CD4-positive, alpha-beta T cell treated with Interleukin-2 at 100 ng/mL for 4 hours (primary cell): Measurements from ENCODE around the gene TCIRG1.

Experiments used
- DNase-seq: peaks from one replicate; pipeline ENCODE4 v3.0.0-alpha.2; 2020; ENCODE audit warnings: low spot score

Gene TCIRG1

GRCh38 chr11:68051191-68052136 is 12.6 kb downstream of the TCIRG1 start:
- no peak for DNase-seq

DNA sequence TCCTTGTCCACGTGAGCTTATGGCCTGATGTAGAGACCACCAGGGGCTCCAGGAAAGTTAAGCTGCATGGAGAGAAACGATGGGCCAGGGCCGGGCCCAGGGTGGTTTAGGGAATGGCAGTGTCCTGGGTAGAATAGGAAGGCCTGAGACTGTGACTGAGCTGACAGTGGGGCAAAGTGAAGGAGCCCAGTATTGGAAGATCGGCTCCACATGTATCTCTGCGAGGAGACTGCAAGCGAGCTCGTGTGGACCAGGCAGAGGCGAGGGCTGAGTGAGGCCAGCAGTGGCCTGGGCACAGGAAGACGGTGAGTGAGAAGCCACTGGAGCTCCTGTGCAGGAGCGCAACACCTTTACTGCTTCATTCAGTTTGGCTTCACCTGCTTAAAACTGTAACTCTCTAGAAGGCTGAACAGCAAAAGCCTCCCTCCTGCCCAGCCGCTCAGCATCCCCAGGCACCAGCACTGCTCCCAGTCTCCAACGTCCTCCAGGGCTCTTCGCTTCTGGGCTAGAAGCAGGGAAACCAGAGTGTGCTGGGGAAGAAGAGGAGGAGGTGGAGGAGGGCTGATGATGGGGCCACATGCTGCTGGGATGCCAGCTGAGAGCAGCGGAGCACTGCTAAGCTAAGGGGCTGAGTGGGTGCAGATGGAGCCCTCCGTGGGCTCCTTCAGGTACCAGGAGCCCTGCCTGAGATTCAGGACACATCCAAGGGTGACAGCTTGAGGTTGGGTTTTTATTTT is 13.5 kb downstream of the TCIRG1 start:
- no peak for DNase-seq

GRCh38 chr11:68053117-68053516 is 14.3 kb downstream of the TCIRG1 start:
- DNase-seq, result no peak

DNA sequence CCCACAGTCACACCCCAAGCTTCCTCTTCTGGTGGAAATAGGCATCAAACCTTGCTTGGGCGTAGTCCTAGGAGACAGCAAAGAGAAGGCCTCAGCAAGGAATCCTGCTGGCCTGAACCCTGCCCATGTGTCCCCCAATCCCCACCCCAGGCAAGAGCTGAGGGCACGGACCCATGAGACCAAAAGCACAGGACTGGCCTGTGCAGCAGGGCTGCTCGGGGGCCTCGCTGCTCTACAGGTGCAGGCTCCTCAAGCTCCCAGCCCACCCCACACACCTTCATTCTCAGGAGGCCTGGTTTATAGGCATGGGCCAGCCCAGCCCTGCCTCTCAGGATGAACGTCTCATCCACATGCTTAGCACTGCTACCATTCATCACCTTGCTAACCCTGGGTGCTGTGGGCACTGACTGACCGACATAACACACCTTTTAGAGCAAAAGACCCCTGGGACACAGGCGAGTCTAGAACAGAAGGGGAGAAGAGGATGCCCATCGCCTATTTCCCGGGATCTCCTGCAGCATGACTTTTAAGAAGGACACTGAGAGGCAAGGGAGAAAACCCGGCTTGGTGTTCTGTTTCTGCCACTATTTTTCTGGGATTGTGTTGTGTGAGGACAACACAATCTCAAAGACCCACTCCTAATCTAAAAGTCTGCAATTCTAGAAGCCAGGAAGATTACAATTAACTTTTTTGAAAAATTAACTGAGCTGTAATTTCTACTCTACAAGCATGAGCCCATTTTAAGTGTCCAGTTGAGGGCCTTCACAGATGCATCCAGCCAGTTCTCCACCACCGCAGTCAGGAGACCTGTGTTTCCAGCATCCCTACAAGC is 15.4 kb downstream of the TCIRG1 start:
- DNase-seq, result no peak

DNA sequence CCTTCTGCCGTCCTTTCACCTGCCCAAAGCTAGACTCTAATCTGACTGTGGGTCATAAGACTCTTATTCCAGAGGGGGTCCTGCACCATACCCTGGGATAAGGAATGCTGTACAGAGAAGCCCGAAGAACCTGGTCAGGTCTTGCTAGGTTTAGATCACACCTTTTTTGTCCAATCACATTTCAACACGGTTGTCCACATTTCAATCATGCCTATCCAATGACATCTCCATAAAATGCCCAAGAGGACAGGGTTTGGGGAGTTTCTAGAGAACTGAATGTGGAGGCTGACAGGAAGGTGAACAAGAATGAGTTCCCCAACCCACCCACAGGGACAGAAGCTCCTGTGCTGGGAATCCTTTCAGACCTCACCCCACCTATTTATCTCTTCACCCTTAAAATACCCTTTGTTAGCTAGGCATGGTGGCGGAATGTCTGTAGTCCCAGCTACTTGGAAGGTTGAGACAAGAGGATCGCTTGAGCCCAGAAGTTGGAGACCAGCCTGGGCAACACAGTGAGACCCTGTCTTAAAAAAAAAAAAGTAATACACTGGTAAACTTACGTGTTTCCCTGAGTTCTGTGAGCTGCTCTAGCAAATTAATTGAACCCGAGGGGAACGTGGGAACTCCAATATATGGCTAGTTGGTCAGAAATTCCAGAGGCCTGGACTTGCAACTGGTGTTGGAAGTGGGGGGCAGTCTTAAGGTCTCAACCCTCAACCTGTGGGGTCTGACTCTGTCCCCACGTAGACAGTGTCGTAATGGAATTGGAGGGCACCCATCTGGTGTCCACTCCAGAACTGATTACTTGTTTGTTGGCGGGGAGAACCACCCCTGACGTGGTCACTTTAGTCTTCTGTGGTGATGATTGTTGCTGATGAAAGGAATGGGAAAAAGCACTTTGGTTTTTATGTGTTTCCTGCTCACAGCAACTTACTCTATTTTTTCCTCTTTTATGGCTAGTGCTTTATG is 17.8 kb downstream of the TCIRG1 start:
- no peak for DNase-seq

DNA sequence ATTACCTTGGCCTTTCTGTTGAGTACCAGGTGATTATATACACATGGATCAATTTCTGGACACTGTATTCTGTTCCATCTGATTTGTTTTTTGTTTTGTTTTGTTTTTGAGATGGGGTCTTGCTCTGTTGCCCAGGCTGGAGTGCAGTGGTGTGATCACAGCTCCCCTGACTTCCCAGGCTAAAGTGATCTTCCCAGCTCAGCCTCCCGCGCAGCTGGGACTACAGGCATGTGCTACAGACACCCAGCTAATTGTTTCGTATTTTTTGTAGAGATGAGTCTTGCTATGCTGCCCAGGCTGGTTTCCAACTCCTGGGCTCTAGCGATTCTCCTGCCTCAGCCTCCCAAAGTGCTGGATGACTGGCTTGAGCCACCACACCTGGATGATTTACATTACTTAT is 19.0 kb downstream of the TCIRG1 start:
- DNase-seq, result no peak

DNA sequence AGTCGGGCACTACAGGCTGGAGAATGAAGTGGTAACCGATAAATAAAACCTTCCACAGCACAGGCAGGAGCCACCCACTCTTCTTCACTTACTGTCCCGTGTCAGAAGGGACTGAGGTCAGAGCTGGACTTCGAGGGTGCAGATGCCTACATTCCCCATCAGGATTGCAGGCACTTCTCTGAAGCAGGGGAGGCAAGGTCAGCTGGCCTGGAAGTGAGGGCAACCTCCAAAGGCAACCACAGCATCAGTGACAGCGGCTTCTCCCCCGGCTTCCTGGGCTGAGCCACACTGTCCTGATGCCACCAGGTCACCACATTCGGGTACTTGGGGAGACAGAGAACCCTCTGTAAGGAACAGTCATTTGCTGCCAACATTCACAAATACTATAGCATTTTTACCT is 22.7 kb downstream of the TCIRG1 start:
- no peak for DNase-seq

GRCh38 chr11:68064926-68065325 is 26.1 kb downstream of the TCIRG1 start:
- DNase-seq, result no peak

DNA sequence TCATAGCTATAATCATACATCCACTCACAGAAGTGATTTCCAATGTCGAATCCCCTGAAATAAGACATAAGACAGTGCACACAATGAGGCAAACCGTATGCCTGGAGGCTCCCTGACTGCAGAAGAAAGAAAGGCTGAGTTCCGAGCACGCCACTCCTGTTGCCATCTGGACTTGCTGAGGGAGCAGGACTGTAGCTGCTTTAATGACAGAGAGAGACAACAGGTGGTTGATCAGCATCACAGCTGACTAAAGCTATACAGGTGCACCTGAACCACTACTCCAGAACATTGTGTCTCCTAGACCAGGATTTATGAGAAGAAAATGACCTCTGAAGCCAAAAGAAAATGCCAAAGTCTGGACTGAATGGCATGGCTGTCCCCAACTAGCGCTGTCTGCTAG is 27.0 kb downstream of the TCIRG1 start:
- DNase-seq, result no peak

DNA sequence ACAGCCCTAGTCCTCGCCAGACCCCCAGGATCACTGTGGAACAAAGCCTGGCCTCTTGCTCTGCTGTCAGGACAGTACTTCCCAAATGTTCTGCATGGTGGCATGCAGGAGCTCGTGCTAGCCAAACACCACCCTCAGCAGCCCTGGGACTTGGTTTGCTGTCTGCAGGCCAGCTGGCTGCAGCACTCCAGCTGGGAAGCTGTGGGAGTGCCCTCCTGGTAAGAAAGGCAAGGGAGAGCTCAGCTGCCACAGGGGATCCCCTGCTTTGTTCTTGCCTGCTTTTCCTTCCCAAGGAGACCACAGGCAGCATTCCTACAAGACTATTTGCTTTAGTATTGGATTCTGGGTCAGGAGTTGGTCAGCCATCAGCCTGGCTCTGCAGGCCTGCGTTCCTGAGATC is 27.9 kb downstream of the TCIRG1 start:
- no peak for DNase-seq

DNA sequence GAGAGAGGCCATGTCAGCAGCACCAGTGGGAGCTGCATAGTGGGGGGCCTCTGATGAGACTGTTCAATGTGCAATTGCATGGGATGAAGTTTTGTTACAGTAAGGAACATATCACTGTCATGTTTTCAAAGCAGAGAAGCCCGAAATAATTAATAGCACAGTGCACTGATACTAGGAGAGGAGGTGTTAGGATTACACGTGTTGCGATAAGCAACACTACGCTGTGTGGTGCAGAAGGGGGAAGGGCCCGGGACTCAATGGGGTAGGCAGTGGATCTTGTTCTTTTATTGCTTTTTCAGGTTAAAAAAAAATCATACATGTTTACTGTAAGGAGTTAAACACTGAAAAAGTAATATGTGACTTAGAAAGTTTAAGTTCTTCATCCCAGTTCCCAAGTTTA is 29.2 kb downstream of the TCIRG1 start:
- DNase-seq, result no peak

GRCh38 chr11:68071281-68072048 is 32.6 kb downstream of the TCIRG1 start:
- no peak for DNase-seq

GRCh38 chr11:68074584-68075352 is 35.9 kb downstream of the TCIRG1 start:
- no peak for DNase-seq

DNA sequence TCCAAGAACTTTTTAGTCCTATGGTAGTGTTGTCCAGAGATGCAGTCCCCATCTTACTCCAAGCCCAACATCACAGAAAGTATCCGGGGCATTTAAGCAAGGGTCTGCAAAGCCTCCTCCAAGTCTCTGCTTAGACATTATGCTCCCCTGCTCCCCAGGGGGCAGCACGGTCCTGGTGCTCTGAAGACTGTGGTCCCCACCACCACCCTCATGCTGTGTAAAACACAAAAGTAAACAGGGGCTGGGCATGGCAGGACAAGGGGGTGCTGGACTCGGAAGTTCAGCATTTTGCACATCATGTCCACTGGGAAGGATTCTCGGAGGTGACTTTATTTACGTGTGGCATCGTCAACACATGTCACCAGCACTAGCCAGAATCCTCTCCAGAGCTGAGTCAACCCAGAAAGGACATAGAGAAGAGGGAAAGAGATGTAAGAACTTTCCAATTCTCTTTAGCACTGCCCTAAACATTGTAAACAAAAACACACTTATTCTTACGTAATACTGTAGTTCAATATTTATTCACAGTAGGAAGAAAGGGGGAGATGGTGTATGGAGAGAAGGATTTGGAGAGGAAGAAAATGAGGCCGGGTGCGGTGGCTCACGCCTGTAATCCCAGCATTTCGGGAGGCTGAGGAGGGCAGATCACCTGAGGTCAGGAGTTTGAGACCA is 37.7 kb downstream of the TCIRG1 start:
- no peak for DNase-seq

DNA sequence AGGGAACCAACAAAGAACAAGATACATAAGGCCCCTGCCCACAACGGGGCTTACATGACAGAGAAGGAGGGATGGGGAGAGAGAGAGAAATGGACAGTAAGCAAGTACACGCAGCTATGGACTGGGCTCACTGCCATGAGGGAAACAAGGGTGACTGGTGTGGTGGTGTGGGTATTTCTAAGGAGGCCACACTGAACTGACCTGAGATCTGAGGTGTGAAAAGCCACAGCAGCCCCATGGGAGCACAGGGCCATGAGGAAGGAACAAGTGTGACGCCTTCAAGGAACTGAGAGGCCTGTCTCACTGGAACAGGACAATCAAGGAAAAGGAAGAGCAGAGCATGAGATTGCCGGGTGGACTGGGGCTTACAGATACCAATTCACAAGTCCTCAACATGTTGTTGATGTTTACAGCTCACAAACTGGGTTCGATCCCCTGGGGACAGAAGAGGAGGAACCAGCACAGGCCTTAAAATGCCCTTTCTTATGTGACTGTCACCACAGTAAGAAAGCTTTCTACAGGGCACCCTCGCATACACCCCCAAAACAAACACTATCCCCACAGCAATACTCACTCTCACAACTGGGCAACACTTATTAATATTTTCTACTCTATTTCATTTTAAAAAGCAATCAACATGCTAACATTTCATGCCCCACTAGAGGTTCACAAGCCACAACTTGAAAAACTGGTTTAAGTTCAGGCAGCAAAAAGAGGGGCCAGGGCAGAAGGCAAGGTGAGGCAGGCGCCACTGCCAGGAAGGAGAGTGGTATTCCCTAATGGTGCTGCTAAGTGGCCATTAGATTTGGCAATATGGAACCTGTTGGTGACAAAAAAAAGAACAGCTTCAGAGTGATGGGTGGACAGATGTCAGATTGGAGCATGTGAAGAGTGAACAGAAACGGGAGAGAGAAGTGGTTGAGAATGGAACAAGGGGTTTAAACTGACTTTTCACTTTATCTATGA is 39.1 kb downstream of the TCIRG1 start:
- DNase-seq, result no peak

DNA sequence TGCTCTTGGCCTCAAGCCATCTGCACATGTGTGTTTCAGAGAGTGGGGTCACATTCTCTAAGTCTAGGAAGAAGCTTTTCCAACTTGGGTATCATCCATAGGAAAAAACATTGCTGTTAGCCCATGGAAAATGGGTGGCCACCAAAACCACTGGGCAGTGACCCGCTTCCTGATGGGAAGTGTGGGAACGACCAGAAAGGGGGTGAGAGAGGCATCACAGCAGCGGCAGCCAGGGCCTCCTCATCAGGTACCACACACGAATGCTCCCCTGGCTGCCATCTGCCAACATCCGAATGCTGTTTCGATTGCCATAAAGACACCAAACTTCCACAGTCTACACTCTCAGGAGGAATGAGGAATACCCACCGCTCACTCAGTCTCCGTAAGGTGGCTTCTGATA is 42.0 kb downstream of the TCIRG1 start:
- no peak for DNase-seq

GRCh38 chr11:68081691-68082090 is 42.9 kb downstream of the TCIRG1 start:
- DNase-seq, result no peak

- no peak for DNase-seq
Observed at GRCh38 chr11:68082481-68082880, 43.7 kb downstream of the TCIRG1 start.
